OCI-LY1 (cell line): ENCODE results near the gene PPP1R1A.

Source experiments
- H2AFZ ChIP-seq: fragments of 200-600 bp; sonication (generic), shearing (Covaris generic); 2 replicates; pipeline ENCODE4 v1.6.0; 2014; ENCODE audit warnings: antibody characterized with exemption, mild to moderate bottlenecking, low read length
- H3F3A ChIP-seq: fragments of 200-600 bp; sonication (generic), shearing (Covaris generic); 2 replicates; pipeline ENCODE4 v1.6.0; 2014; ENCODE audit warnings: mild to moderate bottlenecking, antibody characterized with exemption, low read length, moderate library complexity; ENCODE audit not compliant: insufficient read depth
- H3K27ac ChIP-seq: fragments of 200-600 bp; sonication (generic); 2 replicates; pipeline ENCODE4 v1.5.1; 2014; ENCODE audit warnings: low read length, mixed run types, mild to moderate bottlenecking, low read depth; ENCODE audit not compliant: poor library complexity, severe bottlenecking
- H3K27me3 ChIP-seq: fragments of 200-600 bp; sonication (generic); 2 replicates; pipeline ENCODE4 v1.6.0; 2014; ENCODE audit warnings: antibody characterized with exemption, mild to moderate bottlenecking, low read length, moderate library complexity; ENCODE audit not compliant: insufficient read depth
- H3K36me3 ChIP-seq: fragments of 200-600 bp; sonication (generic); 2 replicates; pipeline ENCODE4 v1.6.1; 2014; ENCODE audit warnings: mild to moderate bottlenecking, antibody characterized with exemption, low read length, moderate library complexity, mixed read lengths; ENCODE audit not compliant: insufficient read depth
- H3K4me1 ChIP-seq: fragments of 200-600 bp; sonication (generic); 2 replicates; pipeline ENCODE4 v1.5.1; 2014; ENCODE audit warnings: mild to moderate bottlenecking, low read length, moderate library complexity; ENCODE audit not compliant: insufficient read depth, severe bottlenecking
- H3K4me2 ChIP-seq: fragments of 200-600 bp; sonication (generic), shearing (Covaris generic); 2 replicates; pipeline ENCODE4 v1.6.1; 2014; ENCODE audit warnings: low read length
- H3K4me3 ChIP-seq: fragments of 200-600 bp; sonication (generic); 2 replicates; pipeline ENCODE4 v1.5.1; 2014; ENCODE audit warnings: low read length, low read depth, mild to moderate bottlenecking, mixed read lengths; ENCODE audit not compliant: poor library complexity, severe bottlenecking
- H3K79me2 ChIP-seq: fragments of 200-600 bp; shearing (Covaris generic); 2 replicates; pipeline ENCODE4 v1.6.1; 2016; ENCODE audit warnings: mixed run types, low read length, mixed read lengths; ENCODE audit not compliant: insufficient read depth
- H3K9ac ChIP-seq: fragments of 200-600 bp; sonication (generic), shearing (Covaris generic); 2 replicates; pipeline ENCODE4 v1.6.1; 2014; ENCODE audit warnings: mild to moderate bottlenecking, low read length, mixed read lengths
- H3K9me2 ChIP-seq: fragments of 200-600 bp; sonication (generic), shearing (Covaris generic); 2 replicates; pipeline ENCODE4 v1.6.1; 2014; ENCODE audit warnings: low read depth, mild to moderate bottlenecking, low read length, mixed read lengths
- H3K9me3 ChIP-seq: fragments of 200-600 bp; shearing (Covaris generic); 2 replicates; pipeline ENCODE4 v1.6.1; 2014; ENCODE audit warnings: low read length, mixed read lengths
- H4K20me1 ChIP-seq: fragments of 200-600 bp; sonication (generic), shearing (Covaris generic); 2 replicates; pipeline ENCODE4 v1.6.0; 2016; ENCODE audit warnings: mild to moderate bottlenecking, low read length; ENCODE audit not compliant: insufficient read depth
- EZH2 ChIP-seq: fragments of 200-600 bp; sonication (generic), shearing (Covaris generic); IDR thresholded peaks from 2 replicates; pipeline ENCODE4 v1.8.0; 2017; ENCODE audit warnings: borderline replicate concordance, mixed run types, mild to moderate bottlenecking, antibody characterized with exemption, low read length, moderate library complexity, mixed read lengths
- TF ChIP-seq, protein P1 (sequence below): fragments of 200-600 bp; sonication (generic), shearing (Covaris generic); IDR thresholded peaks from 2 replicates; pipeline ENCODE4 v1.5.1; 2017; ENCODE audit warnings: mild to moderate bottlenecking, antibody characterized with exemption, low read length, moderate library complexity, mixed read lengths

The PPP1R1A gene

DNA sequence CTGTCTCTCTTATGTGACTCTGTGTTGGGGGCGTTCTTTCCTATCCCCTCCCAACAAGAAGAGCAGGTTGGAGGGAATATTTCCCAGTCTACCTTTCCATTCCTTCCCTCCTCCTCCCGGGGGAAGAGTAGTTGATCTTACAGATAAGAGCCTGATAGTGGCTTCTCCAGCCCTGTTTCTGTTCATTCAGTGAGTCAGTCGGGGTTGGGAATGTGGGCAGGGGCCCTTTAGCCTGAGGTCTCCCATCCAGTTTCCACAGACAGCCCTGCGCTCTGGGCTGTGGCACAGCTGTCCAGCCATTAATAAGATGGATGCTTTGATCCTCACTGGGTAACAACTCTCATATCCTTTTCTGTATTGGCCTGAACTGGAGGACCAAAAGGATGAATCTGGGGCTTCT, 18.1 kb upstream of the PPP1R1A start:
- no peaks in the 10 kb centered on the region for H4K20me1 ChIP-seq
- no peaks in the 10 kb centered on the region for H3K4me1 ChIP-seq
- no peak overlapping the region for H2AFZ ChIP-seq
- H3K9ac ChIP-seq: no peak overlapping the region
- H3K9me3 ChIP-seq: no peaks in the 10 kb centered on the region
- no peak overlapping the region for H3K27ac ChIP-seq
- no peaks in the 10 kb centered on the region for H3K36me3 ChIP-seq
- no peaks in the 10 kb centered on the region for H3K9me2 ChIP-seq
- TF ChIP-seq EZH2: no peak
- TF ChIP-seq, protein P1, sequence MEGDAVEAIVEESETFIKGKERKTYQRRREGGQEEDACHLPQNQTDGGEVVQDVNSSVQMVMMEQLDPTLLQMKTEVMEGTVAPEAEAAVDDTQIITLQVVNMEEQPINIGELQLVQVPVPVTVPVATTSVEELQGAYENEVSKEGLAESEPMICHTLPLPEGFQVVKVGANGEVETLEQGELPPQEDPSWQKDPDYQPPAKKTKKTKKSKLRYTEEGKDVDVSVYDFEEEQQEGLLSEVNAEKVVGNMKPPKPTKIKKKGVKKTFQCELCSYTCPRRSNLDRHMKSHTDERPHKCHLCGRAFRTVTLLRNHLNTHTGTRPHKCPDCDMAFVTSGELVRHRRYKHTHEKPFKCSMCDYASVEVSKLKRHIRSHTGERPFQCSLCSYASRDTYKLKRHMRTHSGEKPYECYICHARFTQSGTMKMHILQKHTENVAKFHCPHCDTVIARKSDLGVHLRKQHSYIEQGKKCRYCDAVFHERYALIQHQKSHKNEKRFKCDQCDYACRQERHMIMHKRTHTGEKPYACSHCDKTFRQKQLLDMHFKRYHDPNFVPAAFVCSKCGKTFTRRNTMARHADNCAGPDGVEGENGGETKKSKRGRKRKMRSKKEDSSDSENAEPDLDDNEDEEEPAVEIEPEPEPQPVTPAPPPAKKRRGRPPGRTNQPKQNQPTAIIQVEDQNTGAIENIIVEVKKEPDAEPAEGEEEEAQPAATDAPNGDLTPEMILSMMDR: no peak
- no peak overlapping the region for H3K4me2 ChIP-seq
- H3K4me3 ChIP-seq: no peak overlapping the region
- H3F3A ChIP-seq: no peaks in the 10 kb centered on the region
- no peaks in the 10 kb centered on the region for H3K27me3 ChIP-seq
- H3K79me2 ChIP-seq: no peaks in the 10 kb centered on the region

DNA sequence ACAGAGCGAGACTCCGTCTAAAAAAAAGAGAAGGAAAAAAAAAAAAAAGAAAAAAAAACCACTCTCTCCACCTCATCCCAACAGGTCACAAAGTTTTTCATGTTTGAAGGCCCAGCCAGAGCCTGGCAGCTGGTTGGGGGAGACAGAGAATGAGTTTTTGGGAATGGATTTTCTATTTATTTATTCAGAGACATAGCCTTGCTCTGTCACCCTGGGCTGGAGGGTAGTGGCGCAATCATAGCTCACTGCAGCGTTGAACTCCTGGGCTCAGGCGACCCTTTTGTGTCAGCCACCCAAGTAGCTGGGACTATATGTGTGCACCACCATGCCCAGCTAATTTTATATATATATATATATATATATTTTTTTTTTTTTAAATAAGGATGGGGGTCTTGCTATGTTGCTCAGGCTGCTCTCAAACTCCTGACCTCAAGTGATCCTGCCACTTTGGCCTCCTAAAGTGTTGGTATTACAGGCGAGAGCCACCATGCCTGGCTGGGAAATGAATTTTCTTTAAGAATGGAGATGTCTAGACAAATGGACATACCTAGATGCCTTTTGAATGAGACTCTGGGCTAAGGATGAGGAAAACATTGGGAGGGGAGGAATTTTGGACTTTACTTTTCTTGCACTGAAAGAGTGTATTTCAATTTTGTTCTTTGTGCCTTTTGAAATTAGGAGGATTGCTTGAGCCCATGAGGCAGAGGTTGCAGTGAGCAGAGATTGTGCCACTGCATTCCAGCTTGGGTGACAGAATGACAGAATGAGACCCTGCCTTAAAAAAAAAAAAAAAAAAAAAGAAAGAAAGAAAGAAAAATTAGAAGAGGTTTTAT, 16.9 kb upstream of the PPP1R1A start:
- no peak overlapping the region for H3K4me2 ChIP-seq
- no peaks in the 10 kb centered on the region for H4K20me1 ChIP-seq
- no peaks in the 10 kb centered on the region for H3K9me2 ChIP-seq
- H3F3A ChIP-seq: no peaks in the 10 kb centered on the region
- no peak overlapping the region for H2AFZ ChIP-seq
- H3K36me3 ChIP-seq: no peaks in the 10 kb centered on the region
- no peaks in the 10 kb centered on the region for H3K27me3 ChIP-seq
- H3K4me1 ChIP-seq: no peaks in the 10 kb centered on the region
- TF ChIP-seq EZH2: no peak
- TF ChIP-seq, protein P1: no peak
- H3K4me3 ChIP-seq: no peak overlapping the region
- H3K27ac ChIP-seq: no peak overlapping the region
- H3K79me2 ChIP-seq: no peaks in the 10 kb centered on the region
- H3K9me3 ChIP-seq: no peaks in the 10 kb centered on the region
- no peak overlapping the region for H3K9ac ChIP-seq

DNA sequence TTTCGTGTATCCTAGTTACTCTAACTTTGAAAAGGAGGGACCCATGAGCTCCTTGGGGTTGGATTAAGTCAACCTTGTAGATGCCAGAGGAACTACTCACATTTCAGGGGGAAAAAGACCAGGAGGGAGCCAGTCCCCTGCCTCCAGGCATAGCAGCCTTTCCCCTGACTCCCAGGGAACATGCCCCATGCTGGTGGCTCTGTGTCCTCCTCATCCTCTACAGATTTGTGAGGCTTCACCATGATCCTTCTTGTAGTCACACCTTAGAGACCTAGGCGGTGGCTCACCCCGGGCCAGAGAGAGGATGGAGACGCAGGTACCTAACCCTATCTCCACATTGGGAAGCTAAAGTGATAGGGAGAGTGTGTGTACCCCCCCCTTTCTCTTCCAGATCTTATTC, 16.0 kb upstream of the PPP1R1A start:
- no peak overlapping the region for H2AFZ ChIP-seq
- H3K9me3 ChIP-seq: no peaks in the 10 kb centered on the region
- H3K27me3 ChIP-seq: no peaks in the 10 kb centered on the region
- H4K20me1 ChIP-seq: no peaks in the 10 kb centered on the region
- H3K4me3 ChIP-seq: no peak overlapping the region
- H3K36me3 ChIP-seq: no peaks in the 10 kb centered on the region
- no peaks in the 10 kb centered on the region for H3K79me2 ChIP-seq
- H3K9me2 ChIP-seq: no peaks in the 10 kb centered on the region
- TF ChIP-seq, protein P1: no peak
- TF ChIP-seq EZH2: no peak
- no peak overlapping the region for H3K9ac ChIP-seq
- no peak overlapping the region for H3K27ac ChIP-seq
- no peaks in the 10 kb centered on the region for H3K4me1 ChIP-seq
- no peaks in the 10 kb centered on the region for H3F3A ChIP-seq
- no peak overlapping the region for H3K4me2 ChIP-seq
